Stimulated activated CD8-positive, alpha-beta memory T cell treated with anti-CD3 and anti-CD28 coated beads, Interleukin-4, amount 100 ng/mL, for 24 hours (primary cell): ENCODE measurements around the gene GPBP1.
"Not testable (repeated sequence)": the region's sequence is repeated elsewhere in the genome, so short reads cannot be mapped to it uniquely, and the experiment has no call there.

Source experiments
- DNase-seq: peaks from one replicate; pipeline ENCODE4 v3.0.0-alpha.2; 2020; ENCODE audit warnings: low read depth

GPBP1 gene

DNA sequence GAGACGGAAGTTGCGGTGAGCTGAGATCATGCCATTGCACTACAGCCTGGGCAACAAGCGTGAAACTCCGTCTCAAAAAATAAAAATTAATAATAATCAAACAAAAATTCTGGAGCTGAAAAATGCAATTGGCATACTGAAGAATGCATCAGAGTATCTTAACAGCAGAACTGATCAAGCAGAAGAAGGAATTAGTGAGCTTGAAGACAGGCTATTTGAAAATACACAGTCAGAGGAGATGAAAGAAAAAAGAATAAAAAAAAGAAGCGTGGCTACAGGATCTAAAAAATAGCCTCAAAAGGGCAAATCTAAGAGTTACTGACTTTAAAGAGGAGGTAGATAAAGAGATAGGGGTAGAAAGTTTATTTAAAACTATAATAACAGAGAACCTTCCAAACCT is 111.2 kb downstream of the GPBP1 start:
- DNase-seq = not testable (repeated sequence)

DNA sequence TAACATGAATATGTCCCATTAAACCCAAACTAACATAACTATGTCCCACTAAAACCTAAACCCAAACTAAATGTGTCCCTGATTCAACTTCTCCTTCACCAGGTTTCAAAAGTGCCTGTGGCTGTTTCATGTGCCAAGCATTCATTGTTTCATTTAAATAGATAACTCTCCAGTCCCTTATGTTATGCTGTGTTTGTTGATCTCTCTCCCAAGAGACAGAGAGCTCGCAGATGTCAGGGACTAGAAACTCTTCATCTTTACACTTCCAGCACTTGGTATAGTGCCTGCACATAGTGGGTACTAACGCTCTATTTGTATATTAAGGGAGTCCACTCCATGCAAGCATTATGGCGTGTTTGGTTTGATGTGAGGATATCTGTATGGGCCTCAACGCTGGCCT is 118.0 kb downstream of the GPBP1 start:
- no peak for DNase-seq

DNA sequence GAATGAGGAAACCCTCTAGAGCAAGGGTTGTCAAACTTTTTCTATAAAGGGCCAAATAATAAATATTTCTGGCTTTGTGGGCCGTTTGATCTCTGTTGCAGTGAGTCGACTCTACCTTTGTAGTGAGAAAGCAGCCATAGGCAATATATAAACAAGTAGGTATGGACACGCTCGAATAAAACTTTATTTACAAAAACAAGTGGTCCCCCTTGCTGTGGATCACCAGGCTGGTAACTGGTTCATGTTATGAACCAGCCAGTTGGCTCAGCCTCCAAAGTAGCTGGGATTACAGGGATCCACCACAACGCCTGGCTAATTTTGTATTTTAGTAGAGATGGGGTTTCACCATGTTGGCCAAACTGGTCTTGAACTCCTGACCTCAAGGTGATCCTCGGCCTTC is 118.5 kb downstream of the GPBP1 start:
- DNase-seq = no peak

DNA sequence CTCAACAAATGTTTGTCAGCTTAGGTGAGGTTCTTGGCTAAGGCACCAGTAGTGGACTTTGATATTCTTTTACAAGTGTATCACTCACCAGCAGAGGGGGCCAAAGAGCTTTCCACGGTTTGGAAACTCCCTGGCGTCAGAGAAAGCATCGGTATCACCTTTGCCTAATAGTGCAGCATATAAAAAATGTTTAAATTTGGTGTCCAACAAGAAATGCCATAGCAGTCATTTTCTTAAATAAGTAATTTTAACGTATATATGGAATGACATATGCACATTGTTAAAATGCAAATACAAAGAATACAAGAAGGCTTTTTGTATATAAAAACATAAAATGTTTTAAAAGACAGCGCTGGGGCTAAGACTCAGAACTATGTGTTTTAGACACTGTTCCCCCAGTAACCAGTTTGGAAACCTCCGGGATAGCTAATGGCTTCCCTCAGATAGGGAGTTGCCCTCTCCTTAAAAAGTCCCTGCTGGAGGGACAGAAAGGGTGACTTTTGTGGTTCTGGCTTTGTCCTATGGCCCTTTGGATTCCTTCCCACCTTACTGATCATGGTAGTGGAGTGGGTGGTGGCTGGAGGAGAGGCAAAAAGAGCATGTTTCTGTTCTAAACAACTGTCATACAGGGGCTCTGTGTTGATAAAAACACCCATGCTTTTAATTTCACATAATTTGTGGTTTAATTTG is 124.6 kb downstream of the GPBP1 start:
- DNase-seq = peak; percentile 58

DNA sequence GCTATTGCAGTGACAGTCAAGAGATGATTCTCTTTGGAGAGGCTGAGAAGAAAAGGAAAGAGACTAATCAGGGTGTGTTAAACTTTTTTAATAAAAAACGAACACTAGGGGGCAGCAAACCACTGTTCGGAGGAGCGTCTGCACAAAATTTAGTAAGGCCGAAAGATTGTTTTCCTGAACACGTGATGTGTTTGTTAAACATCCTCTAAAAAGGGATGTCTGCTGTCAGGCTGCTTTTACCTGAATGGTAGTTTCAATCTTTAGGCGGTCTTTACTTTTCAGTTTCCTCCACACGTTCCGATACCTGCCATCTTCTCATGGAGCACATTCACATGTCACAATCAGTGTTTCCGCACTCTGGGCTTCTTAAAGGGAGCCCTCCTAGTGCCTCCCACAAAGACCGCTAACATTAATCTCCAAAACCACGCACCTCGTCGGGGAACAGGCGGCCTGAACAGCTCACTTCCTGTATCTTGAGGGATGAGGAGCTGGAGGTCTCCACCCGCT is 125.2 kb downstream of the GPBP1 start:
- DNase-seq = no peak

DNA sequence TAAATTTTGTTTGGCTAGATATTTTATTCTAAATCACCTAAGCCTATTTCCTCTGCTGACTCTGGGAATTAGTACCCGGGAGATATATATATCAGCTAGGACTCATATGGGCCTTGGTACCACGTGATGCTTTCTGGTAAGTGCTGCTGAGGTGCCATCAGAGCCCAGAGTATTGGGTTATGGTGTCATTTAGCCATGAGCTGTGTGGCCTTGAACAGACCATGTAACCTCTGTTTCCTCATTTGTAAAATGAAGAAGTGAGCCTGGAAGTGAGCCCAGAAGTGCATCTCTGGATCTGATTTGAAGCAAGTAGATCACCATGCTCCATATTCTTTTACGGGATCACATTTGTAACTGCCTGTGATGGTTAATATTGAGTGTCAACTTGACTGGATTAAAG is 126.1 kb downstream of the GPBP1 start:
- DNase-seq = no peak

DNA sequence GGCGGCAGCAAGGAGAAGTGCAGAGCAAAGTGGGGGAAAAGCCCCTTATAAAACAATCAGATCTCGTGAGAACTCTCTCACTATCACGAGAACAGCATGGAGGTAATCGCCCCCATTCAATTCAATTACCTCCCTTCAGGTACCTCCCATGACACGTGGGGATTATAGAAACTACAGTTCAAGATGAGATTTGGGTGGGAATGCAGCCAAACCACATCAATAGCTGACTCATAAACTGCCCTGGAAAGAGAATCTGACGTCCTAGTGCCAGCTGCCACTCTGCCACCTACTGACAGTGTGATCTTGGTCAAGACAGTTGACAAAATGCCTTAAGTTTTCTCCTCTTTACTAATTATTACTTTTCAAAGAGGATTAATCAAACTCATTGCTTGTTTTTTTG is 128.3 kb downstream of the GPBP1 start:
- DNase-seq = no peak

DNA sequence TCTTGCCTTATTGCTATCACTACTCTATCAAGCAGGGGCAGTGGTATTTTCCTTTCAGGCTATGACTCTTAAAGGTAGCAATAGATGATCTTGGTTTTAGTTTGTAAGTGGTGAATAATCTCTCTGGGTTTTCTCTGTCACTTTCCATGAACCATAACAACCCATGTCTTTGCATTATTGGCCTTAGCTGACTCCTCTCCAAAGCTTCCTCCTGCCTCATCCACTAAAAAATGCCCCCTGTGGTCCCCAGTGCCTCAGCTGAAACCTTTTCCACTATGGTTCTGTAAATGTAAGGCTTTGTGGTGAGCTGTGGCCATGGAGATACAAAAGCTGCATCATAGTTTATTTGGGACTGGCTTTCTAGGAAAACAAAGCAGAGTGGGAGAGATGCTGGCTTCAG is 128.8 kb downstream of the GPBP1 start:
- DNase-seq = no peak

DNA sequence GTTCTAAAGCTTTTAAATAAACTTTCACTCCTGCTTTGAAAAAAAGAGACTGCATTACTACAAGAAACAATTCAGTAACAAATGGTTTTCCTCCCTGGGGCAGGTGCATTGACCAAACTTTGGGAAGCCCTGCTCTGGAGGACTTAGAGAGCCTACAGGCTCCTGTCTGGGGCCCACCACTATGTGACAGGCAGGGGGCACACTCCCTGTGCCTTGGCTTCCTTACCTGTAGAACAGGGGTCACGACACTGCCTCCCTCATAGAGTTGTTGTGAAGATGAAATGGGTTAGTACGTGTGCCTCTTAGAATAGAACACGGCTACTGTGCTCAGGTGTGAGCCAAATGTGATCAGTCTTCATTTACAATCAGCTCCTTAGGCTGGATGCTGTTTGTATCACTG is 130.1 kb downstream of the GPBP1 start:
- no peak for DNase-seq

DNA sequence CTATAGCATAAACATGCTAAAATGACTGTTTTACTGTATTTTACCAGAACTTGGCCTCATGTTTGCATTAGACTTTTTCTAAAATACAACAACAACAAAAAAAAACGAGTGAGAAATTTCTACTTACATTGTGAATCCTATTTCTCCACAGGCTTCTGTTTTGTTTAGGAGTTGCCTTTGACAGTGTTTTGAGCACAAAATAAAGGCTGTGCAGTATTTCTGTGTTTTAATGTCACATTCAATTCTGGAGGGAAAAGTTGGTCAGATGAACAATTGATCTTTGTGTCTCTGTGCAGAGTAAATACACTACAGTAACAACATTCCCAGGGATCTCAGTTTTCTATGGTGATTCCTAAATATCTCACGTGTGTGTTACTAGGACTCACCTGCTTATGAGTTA is 131.1 kb downstream of the GPBP1 start:
- no peak for DNase-seq

DNA sequence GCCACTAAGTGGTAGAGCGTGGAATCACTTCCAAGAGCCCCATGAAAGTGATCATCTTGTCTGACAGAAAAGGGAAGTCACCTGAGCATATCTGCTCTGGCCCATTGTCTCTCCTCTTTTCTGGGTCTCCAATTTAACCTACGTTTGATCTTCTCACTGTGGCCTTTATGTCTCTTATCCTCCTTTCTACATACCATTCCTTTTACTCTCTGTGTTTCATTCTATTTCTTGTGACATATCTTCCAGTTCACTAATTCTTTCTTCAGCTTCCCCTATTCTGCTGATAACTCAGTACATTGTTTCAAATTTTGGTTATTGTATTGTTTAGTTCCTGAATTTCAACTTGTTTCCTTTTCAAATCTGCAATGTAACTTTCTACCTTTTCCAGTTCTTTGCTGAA is 132.5 kb downstream of the GPBP1 start:
- no peak for DNase-seq

DNA sequence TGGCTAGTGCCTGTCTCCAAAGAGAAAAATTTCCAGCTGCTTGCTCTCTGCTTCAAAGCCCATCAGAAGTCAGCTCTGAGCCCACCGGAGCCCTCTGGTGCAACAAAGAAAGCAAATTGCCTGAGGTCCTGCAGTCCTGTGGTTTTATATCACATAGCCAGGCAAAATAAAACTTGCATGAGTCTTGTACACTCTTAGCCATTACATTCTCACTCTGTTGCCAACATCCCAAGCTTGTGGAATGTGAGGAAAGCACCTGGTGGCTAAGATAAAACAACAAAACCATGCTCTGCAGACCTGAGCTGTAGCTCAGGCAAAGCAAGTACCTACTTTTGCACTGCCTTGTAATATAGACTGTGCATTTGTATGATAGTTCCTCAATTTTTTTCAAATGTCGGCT is 133.7 kb downstream of the GPBP1 start:
- DNase-seq = no peak

DNA sequence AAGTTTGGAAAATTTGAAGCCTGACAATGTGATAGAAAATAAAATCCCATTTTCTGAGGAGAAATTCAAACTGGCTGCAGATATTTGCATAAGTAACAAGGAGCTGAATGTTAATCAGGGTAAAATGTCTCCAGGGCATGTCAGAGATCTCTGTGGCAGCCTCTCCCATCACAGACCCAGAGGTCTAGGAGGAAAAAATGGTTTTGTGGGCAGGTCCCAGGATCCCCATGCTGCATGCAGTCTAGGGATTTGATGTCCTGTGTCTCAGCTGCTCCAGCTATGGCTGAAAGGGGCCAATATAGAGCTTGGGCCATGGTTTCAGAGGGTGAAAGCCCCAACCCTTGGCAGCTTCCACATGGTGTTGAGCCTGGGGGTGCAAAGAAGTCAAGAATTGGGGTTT is 135.2 kb downstream of the GPBP1 start:
- not testable (repeated sequence) for DNase-seq

DNA sequence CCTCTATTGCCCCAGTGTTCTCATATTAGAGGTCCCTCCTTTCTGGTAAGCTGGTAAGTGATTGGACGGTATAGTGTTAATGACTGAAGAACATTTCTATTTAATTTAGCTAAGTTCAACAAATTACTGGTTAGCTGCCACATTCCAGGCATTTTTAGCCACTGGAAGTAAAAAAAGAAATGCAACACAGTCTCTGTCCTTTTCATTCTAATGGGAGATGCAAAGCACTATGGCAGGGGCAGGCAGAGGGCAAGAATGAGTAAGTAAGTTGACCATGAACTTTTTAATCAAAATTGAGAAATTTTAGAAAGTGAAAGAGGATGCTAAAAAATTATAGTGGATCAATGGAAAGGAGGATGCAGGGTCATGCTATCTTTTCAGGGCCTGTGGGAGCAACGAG is 137.4 kb downstream of the GPBP1 start:
- no peak for DNase-seq

DNA sequence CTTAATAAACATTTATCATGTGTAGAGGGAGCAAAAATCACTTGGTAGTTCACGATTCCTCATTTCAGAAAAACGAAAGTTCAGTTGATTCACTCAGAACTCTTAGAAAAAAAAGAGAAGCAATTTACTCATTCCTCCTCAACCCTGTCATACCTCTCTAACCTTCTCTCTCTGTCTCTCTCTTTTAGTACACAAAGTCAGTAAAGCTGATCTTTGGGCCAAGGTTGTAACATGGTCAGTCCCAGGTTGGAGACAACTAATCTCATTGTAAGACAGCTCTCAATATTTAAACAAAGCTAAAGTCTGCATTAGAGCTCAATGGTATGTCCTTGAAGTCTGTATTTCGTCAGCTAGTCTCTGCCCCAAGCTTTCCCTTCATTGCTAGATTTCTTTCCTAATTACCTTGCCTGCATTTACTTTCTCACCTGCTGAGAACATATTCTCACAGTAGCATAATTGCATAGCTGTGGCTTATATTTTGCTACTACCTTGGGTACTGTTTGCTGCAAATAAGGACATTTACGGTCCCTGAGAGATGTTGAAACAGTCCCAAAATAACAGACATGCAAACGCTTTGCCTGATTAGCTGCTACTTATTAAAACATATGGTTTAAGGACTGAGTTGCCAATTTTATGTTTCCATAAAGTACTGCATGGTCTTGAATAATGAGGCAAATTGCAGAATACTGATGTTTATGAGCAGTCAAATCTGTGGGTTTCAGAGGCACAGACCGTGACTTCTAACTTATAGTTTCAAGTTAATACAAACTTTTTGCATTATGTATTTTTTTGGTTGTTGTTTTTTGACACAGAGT is 138.3 kb downstream of the GPBP1 start:
- DNase-seq = no peak

DNA sequence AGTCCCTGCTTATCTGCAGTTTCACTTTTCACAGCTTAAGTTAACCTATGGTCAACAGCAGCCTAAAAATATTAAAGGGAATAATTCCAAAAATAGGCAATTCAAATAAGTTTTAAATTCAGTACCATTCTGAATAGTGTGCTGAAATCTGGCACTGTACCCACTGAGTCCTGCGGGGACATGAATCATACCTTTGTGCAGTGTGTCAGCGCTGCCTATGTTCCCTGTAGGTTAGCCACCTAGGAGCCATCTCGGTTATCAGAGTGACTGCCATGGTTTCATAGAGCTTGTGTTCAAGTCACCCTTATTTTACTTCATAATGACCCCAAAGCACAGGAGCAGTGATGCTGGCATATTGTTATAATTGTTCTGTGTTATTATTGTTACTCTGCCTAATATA is 139.9 kb downstream of the GPBP1 start:
- DNase-seq = no peak
